NCI-H446 treated with DMSO at 0.1 percent for 48 hours (cell line): Measurements from ENCODE around the gene ZXDC.

Source experiments
- DNase-seq: peaks from one replicate; lab custom pipeline; 2025; lab: John Stamatoyannopoulos, UW

The ZXDC gene

GRCh38 chr3:126452213-126452612 lies 23.5 kb downstream of the ZXDC start:
- DNase-seq = no peak

GRCh38 chr3:126451511-126451910 lies 24.2 kb downstream of the ZXDC start:
- no peak for DNase-seq

- DNase-seq = no peak
Measured at GRCh38 chr3:126450744-126451143, 24.9 kb downstream of the ZXDC start.

GRCh38 chr3:126450219-126450618 lies 25.5 kb downstream of the ZXDC start:
- DNase-seq = no peak

- no peak for DNase-seq
Measured at GRCh38 chr3:126449621-126450051, 26.1 kb downstream of the ZXDC start.

- no peak for DNase-seq
Measured at GRCh38 chr3:126448893-126449180, 26.9 kb downstream of the ZXDC start.

GRCh38 chr3:126448136-126448892 lies 27.4 kb downstream of the ZXDC start:
- DNase-seq = no peak

- no peak for DNase-seq
Measured at GRCh38 chr3:126447456-126448106, 28.1 kb downstream of the ZXDC start.

- DNase-seq = no peak
Measured at GRCh38 chr3:126446791-126447190, 28.9 kb downstream of the ZXDC start.

GRCh38 chr3:126446301-126446700 lies 29.4 kb downstream of the ZXDC start:
- DNase-seq = no peak

GRCh38 chr3:126445506-126445905 lies 30.2 kb downstream of the ZXDC start:
- no peak for DNase-seq

- DNase-seq = no peak
Measured at GRCh38 chr3:126442856-126443242, 32.8 kb downstream of the ZXDC start.

GRCh38 chr3:126442094-126442855 lies 33.4 kb downstream of the ZXDC start:
- DNase-seq = no peak

GRCh38 chr3:126441256-126441880 lies 34.3 kb downstream of the ZXDC start:
- DNase-seq = no peak

- no peak for DNase-seq
Measured at GRCh38 chr3:126440709-126440995, 35.0 kb downstream of the ZXDC start.

GRCh38 chr3:126439968-126440708 lies 35.6 kb downstream of the ZXDC start:
- no peak for DNase-seq

- DNase-seq = no peak
Measured at GRCh38 chr3:126439346-126439967, 36.2 kb downstream of the ZXDC start.

GRCh38 chr3:126438746-126439145 lies 36.9 kb downstream of the ZXDC start:
- no peak for DNase-seq

GRCh38 chr3:126438186-126438585 lies 37.5 kb downstream of the ZXDC start:
- DNase-seq = no peak

GRCh38 chr3:126436826-126437717 lies 38.6 kb downstream of the ZXDC start:
- DNase-seq = no peak
